Keratinocyte (primary cell): ENCODE results near the gene FHIT. TPM values are rescaled to one million over a fixed set of nuclear protein-coding genes. Genes with fewer than 3 reads are reported as not detected.

Experiments used
- DNase-seq: peaks from one replicate; pipeline ENCODE4 v3.0.0-alpha.2; 2011; ENCODE audit warnings: low read depth, missing footprints, low spot score
- FAIRE-seq: peaks from 2 replicates; lab custom pipeline; 2011; peaks lifted over from hg19 to GRCh38; lab: Jason Lieb, UNC
- H2AFZ ChIP-seq: 2 replicates; pipeline ENCODE4 v1.6.0; 2012; ENCODE audit warnings: low read length, control low read depth, inconsistent platforms; ENCODE audit not compliant: control insufficient read depth
- H3K27ac ChIP-seq: 2 replicates; pipeline ENCODE4 v1.5.1; 2011; ENCODE audit warnings: low read length; ENCODE audit not compliant: control insufficient read depth, insufficient read depth
- H3K27me3 ChIP-seq: 3 replicates; pipeline ENCODE4 v1.6.0; 2011; ENCODE audit warnings: low read length; ENCODE audit not compliant: control insufficient read depth, insufficient read depth; ENCODE audit errors: extremely low read depth
- H3K36me3 ChIP-seq, 2 experiments: 2 replicates in 1 of 2; 3 replicates in 1 of 2; pipeline ENCODE4 v1.5.1; 2011; ENCODE audit warnings: low read length in 2 of 2, mild to moderate bottlenecking in 1 of 2; ENCODE audit not compliant: control insufficient read depth in 2 of 2, insufficient read depth in 2 of 2; ENCODE audit errors: extremely low read depth in 1 of 2
- H3K4me1 ChIP-seq: 3 replicates; pipeline ENCODE4 v1.5.1; 2011; ENCODE audit warnings: low read length; ENCODE audit not compliant: control insufficient read depth, insufficient read depth; ENCODE audit errors: extremely low read depth
- H3K4me2 ChIP-seq: 3 replicates; pipeline ENCODE4 v1.6.0; 2011; ENCODE audit warnings: low read depth, low read length; ENCODE audit not compliant: control insufficient read depth, insufficient read depth; ENCODE audit errors: extremely low read depth
- H3K4me3 ChIP-seq, 3 experiments: fragments of 200-600 bp in 1 of 3; sonication (generic) in 1 of 3; 2 replicates in 2 of 3; 3 replicates in 1 of 3; pipeline ENCODE4 v1.5.1; 2011 to 2016; ENCODE audit warnings: low read length in 3 of 3, mild to moderate bottlenecking in 3 of 3, control low read depth in 2 of 3, inconsistent platforms in 1 of 3, low read depth in 1 of 3, mixed read lengths in 1 of 3, mixed run types in 1 of 3, moderate library complexity in 1 of 3; ENCODE audit not compliant: control insufficient read depth in 2 of 3, insufficient read depth in 2 of 3; ENCODE audit errors: extremely low read depth in 1 of 3
- H3K79me2 ChIP-seq: 2 replicates; pipeline ENCODE4 v1.6.0; 2012; ENCODE audit warnings: low read length; ENCODE audit not compliant: control insufficient read depth, insufficient read depth
- H3K9ac ChIP-seq: 3 replicates; pipeline ENCODE4 v1.6.0; 2011; ENCODE audit warnings: low read length; ENCODE audit not compliant: control insufficient read depth, insufficient read depth; ENCODE audit errors: extremely low read depth
- H3K9me1 ChIP-seq: 3 replicates; pipeline ENCODE4 v1.6.0; 2011; ENCODE audit warnings: low read length; ENCODE audit not compliant: control insufficient read depth, insufficient read depth; ENCODE audit errors: extremely low read depth
- H3K9me3 ChIP-seq: 2 replicates; pipeline ENCODE4 v1.5.1; 2012; ENCODE audit warnings: low read depth, low read length; ENCODE audit not compliant: control insufficient read depth
- H4K20me1 ChIP-seq: 3 replicates; pipeline ENCODE4 v1.6.0; 2011; ENCODE audit warnings: low read length; ENCODE audit not compliant: control insufficient read depth, insufficient read depth; ENCODE audit errors: extremely low read depth
- CTCF ChIP-seq, 3 experiments: IDR thresholded peaks in 1 of 3; conservative IDR thresholded peaks in 1 of 3; optimal IDR thresholded peaks in 1 of 3; 2 replicates in 2 of 3; 3 replicates in 1 of 3; pipeline versions ENCODE3 to v1.5.1; 2011; ENCODE audit warnings: low read length in 3 of 3, mild to moderate bottlenecking in 3 of 3, moderate library complexity in 2 of 3, control low read depth in 1 of 3, inconsistent platforms in 1 of 3; ENCODE audit not compliant: insufficient read depth in 2 of 3; ENCODE audit errors: extremely low read depth in 1 of 3
- EZH2 ChIP-seq: IDR thresholded peaks from one replicate; pipeline ENCODE4 v1.6.1; 2012; ENCODE audit warnings: inconsistent platforms, mild to moderate bottlenecking, low read length, moderate library complexity
- dilution Hi-C: fragments of 300-500 bp; cut with MboI; formaldehyde crosslinking; loops from one replicate; pipeline ENCODE4 v1.7.0; 2020; ENCODE audit warnings: low sequenced_read_pairs; ENCODE audit not compliant: extremely low pct_ligation_motif_present
- polyA plus RNA-seq, 5 experiments: library from polyadenylated mRNA; depleted of rRNA in 3 of 5; stranded (reverse) in 3 of 5; stranded (forward) in 1 of 5; unstranded in 1 of 5; fragments of >200 nt; gene quantifications; 1 replicate in 1 of 5; 2 replicates in 3 of 5; 3 replicates in 1 of 5; pipeline versions ENCODE4 v1.2.1 to v1.2.3, GENCODE V29; 2011 to 2012; ENCODE audit warnings: missing spikeins in 2 of 5, low read depth in 1 of 5, low replicate concordance in 1 of 5

FHIT gene
- polyA plus RNA-seq, 1 donor (not counting 4 experiments of a cell fraction or from before 2014, with no cell fraction given) = 2.2 TPM

GRCh38 chr3:60650171-60650570, 601.1 kb downstream of the FHIT start:
- Histone ChIP-seq H3K9ac (no peak overlapping the region), H4K20me1 (no peaks in the 10 kb centered on the region), H2AFZ (no peak overlapping the region), H3K4me1 (no peaks in the 10 kb centered on the region), H3K4me2 (no peak overlapping the region), H3K4me3 (no peak overlapping the region), H3K27ac (no peak overlapping the region), H3K9me1 (no peaks in the 10 kb centered on the region), H3K27me3 (no peaks in the 10 kb centered on the region), H3K9me3 (no peaks in the 10 kb centered on the region), H3K36me3 (no peaks in the 10 kb centered on the region), H3K79me2 (no peaks in the 10 kb centered on the region)
- TF ChIP-seq EZH2 (no peak), CTCF (optimal IDR thresholded peaks at IDR 0.05 in 1 of 3, IDR thresholded peaks at IDR 0.05 in 1 of 3, conservative IDR thresholded peaks at IDR 0.05 in 1 of 3; ENCODE audit: extremely low read depth in 1 of 3, insufficient read depth in 2 of 3, low read length in 3 of 3) (no peak)
- DNase-seq (no peak), FAIRE-seq (no peak)
- dilution Hi-C loops = no loop called here

- no peak overlapping the region for H3K4me2 ChIP-seq
- TF ChIP-seq CTCF (optimal IDR thresholded peaks at IDR 0.05 in 1 of 3, IDR thresholded peaks at IDR 0.05 in 1 of 3, conservative IDR thresholded peaks at IDR 0.05 in 1 of 3; ENCODE audit: extremely low read depth in 1 of 3, insufficient read depth in 2 of 3, low read length in 3 of 3) (no peak), EZH2 (no peak)
- no peak overlapping the region for H2AFZ ChIP-seq
- no peak overlapping the region for H3K27ac ChIP-seq
- no peaks in the 10 kb centered on the region for H3K4me1 ChIP-seq
- DNase-seq = no peak
- no peak overlapping the region for H3K9ac ChIP-seq
- no peaks in the 10 kb centered on the region for H3K36me3 ChIP-seq
- H3K79me2 ChIP-seq = no peaks in the 10 kb centered on the region
- H4K20me1 ChIP-seq = no peaks in the 10 kb centered on the region
- no peak for FAIRE-seq
- no peaks in the 10 kb centered on the region for H3K27me3 ChIP-seq
- H3K9me3 ChIP-seq = no peaks in the 10 kb centered on the region
- H3K4me3 ChIP-seq = no peak overlapping the region
- dilution Hi-C loops = no loop called here
- no peaks in the 10 kb centered on the region for H3K9me1 ChIP-seq
Measured at GRCh38 chr3:60645801-60646200, 605.5 kb downstream of the FHIT start.
